BLaER1 (cell line): Measurements from ENCODE around the gene YBX1.
"Not testable (repeated sequence)": the region's sequence is repeated elsewhere in the genome, so short reads cannot be mapped to it uniquely, and the experiment has no call there.

Experiments
- H3K27ac ChIP-seq: shearing (Covaris generic); formaldehyde crosslinking; 2 replicates; pipeline ENCODE4 v1.8.1; 2022
- H3K27me3 ChIP-seq: shearing (Covaris generic); formaldehyde crosslinking; 2 replicates; pipeline ENCODE4 v1.8.1; 2022
- H3K36me3 ChIP-seq: shearing (Covaris generic); formaldehyde crosslinking; 2 replicates; pipeline ENCODE4 v1.8.1; 2022
- H3K4me1 ChIP-seq: shearing (Covaris generic); formaldehyde crosslinking; 2 replicates; pipeline ENCODE4 v1.8.1; 2022
- H3K4me2 ChIP-seq: shearing (Covaris generic); formaldehyde crosslinking; 2 replicates; pipeline ENCODE4 v1.8.1; 2022
- H3K4me3 ChIP-seq: shearing (Covaris generic); formaldehyde crosslinking; 2 replicates; pipeline ENCODE4 v1.8.1; 2022
- H3K9ac ChIP-seq: shearing (Covaris generic); formaldehyde crosslinking; 2 replicates; pipeline ENCODE4 v1.8.1; 2022
- H3K9me3 ChIP-seq: shearing (Covaris generic); formaldehyde crosslinking; 2 replicates; pipeline ENCODE4 v1.8.1; 2022
- H4K20me1 ChIP-seq: shearing (Covaris generic); formaldehyde crosslinking; 2 replicates; pipeline ENCODE4 v1.8.1; 2022
- Cebpa-rat ChIP-seq: shearing (Covaris generic); IDR thresholded peaks from 2 replicates; pipeline ENCODE4 v1.8.1; 2022

The YBX1 gene

GRCh38 chr1:42713293-42713692 lies 31.1 kb downstream of the YBX1 start:
- H3K9me3 ChIP-seq, result peaks cover 53% of the 10 kb centered on the region
- no peak overlapping the region for H3K27ac ChIP-seq
- H3K4me3 ChIP-seq, result no peak overlapping the region
- H3K9ac ChIP-seq, result no peak overlapping the region
- H4K20me1 ChIP-seq, result peaks cover 56% of the 10 kb centered on the region
- H3K4me1 ChIP-seq, result no peaks in the 10 kb centered on the region
- H3K36me3 ChIP-seq, result peaks cover 99% of the 10 kb centered on the region
- TF ChIP-seq Cebpa-rat, result no peak
- no peaks in the 10 kb centered on the region for H3K27me3 ChIP-seq
- H3K4me2 ChIP-seq, result no peak overlapping the region

- not testable (repeated sequence) for H3K4me3 ChIP-seq, H3K4me1 ChIP-seq, H3K27ac ChIP-seq, H3K9ac ChIP-seq, H3K4me2 ChIP-seq, H3K27me3 ChIP-seq
- Histone ChIP-seq H3K9me3 (peaks cover 51% of the 10 kb centered on the region), H3K36me3 (peaks cover 100% of the 10 kb centered on the region), H4K20me1 (peaks cover 50% of the 10 kb centered on the region; the same call in 1 of the 2 replicates)
Measured at GRCh38 chr1:42714441-42714840, 32.2 kb downstream of the YBX1 start.

GRCh38 chr1:42720868-42721267 lies 38.6 kb downstream of the YBX1 start:
- no peak for TF ChIP-seq Cebpa-rat
- no peak overlapping the region for H3K9ac ChIP-seq
- H3K4me1 ChIP-seq, result peaks cover 17% of the 10 kb centered on the region
- H3K4me2 ChIP-seq, result no peak overlapping the region
- no peak overlapping the region for H3K4me3 ChIP-seq
- no peaks in the 10 kb centered on the region for H3K9me3 ChIP-seq
- H4K20me1 ChIP-seq, result peaks cover 10% of the 10 kb centered on the region; the same call in 1 of the 2 replicates
- H3K27ac ChIP-seq, result no peak overlapping the region
- H3K36me3 ChIP-seq, result peaks cover 38% of the 10 kb centered on the region
- H3K27me3 ChIP-seq, result no peaks in the 10 kb centered on the region

GRCh38 chr1:42721926-42722325 lies 39.7 kb downstream of the YBX1 start:
- TF ChIP-seq Cebpa-rat, result no peak
- H3K9me3 ChIP-seq, result no peaks in the 10 kb centered on the region

GRCh38 chr1:42722403-42722802 lies 40.2 kb downstream of the YBX1 start:
- H3K36me3 ChIP-seq, result peaks cover 22% of the 10 kb centered on the region

More at GRCh38 chr1:42721926-42722325, 39.7 kb downstream of the YBX1 start:
- no peaks in the 10 kb centered on the region for H3K27me3 ChIP-seq
- no peak overlapping the region for H3K27ac ChIP-seq
- H3K4me2 ChIP-seq, result peak overlapping the region; percentile 2; the same call in 1 of the 2 replicates
- H3K4me3 ChIP-seq, result no peak overlapping the region
- H3K4me1 ChIP-seq, result peaks cover 17% of the 10 kb centered on the region
- H4K20me1 ChIP-seq, result no peaks in the 10 kb centered on the region
- H3K36me3 ChIP-seq, result peaks cover 27% of the 10 kb centered on the region
- H3K9ac ChIP-seq, result no peak overlapping the region

GRCh38 chr1:42723511-42723910 lies 41.3 kb downstream of the YBX1 start:
- H4K20me1 ChIP-seq, result no peaks in the 10 kb centered on the region
- peaks cover 17% of the 10 kb centered on the region for H3K4me1 ChIP-seq
- H3K9me3 ChIP-seq, result no peaks in the 10 kb centered on the region
- TF ChIP-seq Cebpa-rat, result no peak
- no peak overlapping the region for H3K4me3 ChIP-seq
- H3K9ac ChIP-seq, result no peak overlapping the region
- H3K27me3 ChIP-seq, result no peaks in the 10 kb centered on the region
- peaks cover 11% of the 10 kb centered on the region for H3K36me3 ChIP-seq
- no peak overlapping the region for H3K27ac ChIP-seq
- H3K4me2 ChIP-seq, result no peak overlapping the region

More at GRCh38 chr1:42722403-42722802, 40.2 kb downstream of the YBX1 start:
- H4K20me1 ChIP-seq, H3K9ac ChIP-seq, H3K27me3 ChIP-seq, H3K9me3 ChIP-seq, H3K4me2 ChIP-seq, H3K27ac ChIP-seq, H3K4me3 ChIP-seq: not testable (repeated sequence)
- peaks cover 17% of the 10 kb centered on the region for H3K4me1 ChIP-seq

- not testable (repeated sequence) for H3K9me3 ChIP-seq
Measured at GRCh38 chr1:42725820-42726219, 43.6 kb downstream of the YBX1 start.

GRCh38 chr1:42730002-42730401 lies 47.8 kb downstream of the YBX1 start:
- H3K9ac ChIP-seq, result no peak overlapping the region
- H3K27me3 ChIP-seq, result no peaks in the 10 kb centered on the region
- no peaks in the 10 kb centered on the region for H4K20me1 ChIP-seq
- TF ChIP-seq Cebpa-rat, result no peak
- H3K27ac ChIP-seq, result no peak overlapping the region
- no peak overlapping the region for H3K4me3 ChIP-seq
- peaks cover 10% of the 10 kb centered on the region for H3K4me1 ChIP-seq
- H3K36me3 ChIP-seq, result no peaks in the 10 kb centered on the region
- no peaks in the 10 kb centered on the region for H3K9me3 ChIP-seq
- no peak overlapping the region for H3K4me2 ChIP-seq

More at GRCh38 chr1:42725820-42726219, 43.6 kb downstream of the YBX1 start:
- H3K36me3 ChIP-seq, H3K9ac ChIP-seq, H3K4me2 ChIP-seq, H3K4me3 ChIP-seq, H4K20me1 ChIP-seq, H3K27me3 ChIP-seq, H3K27ac ChIP-seq: not testable (repeated sequence)
- H3K4me1 ChIP-seq, result peaks cover 15% of the 10 kb centered on the region

GRCh38 chr1:42730988-42731387 lies 48.8 kb downstream of the YBX1 start:
- Histone ChIP-seq H3K4me2 (no peak overlapping the region), H4K20me1 (no peaks in the 10 kb centered on the region), H3K27ac (no peak overlapping the region), H3K4me1 (peaks cover 20% of the 10 kb centered on the region), H3K9ac (no peak overlapping the region), H3K9me3 (no peaks in the 10 kb centered on the region), H3K27me3 (no peaks in the 10 kb centered on the region), H3K36me3 (no peaks in the 10 kb centered on the region), H3K4me3 (no peak overlapping the region)
- TF ChIP-seq Cebpa-rat, result no peak

- Histone ChIP-seq H4K20me1 (no peaks in the 10 kb centered on the region), H3K9ac (no peak overlapping the region), H3K27ac (peak overlapping the region; percentile 18; the same call in 1 of the 2 replicates), H3K4me1 (peaks cover 26% of the 10 kb centered on the region), H3K4me2 (peak overlapping the region; percentile 54; the same call in 1 of the 2 replicates), H3K9me3 (no peaks in the 10 kb centered on the region), H3K27me3 (no peaks in the 10 kb centered on the region), H3K4me3 (no peak overlapping the region), H3K36me3 (no peaks in the 10 kb centered on the region)
- no peak for TF ChIP-seq Cebpa-rat
Measured at GRCh38 chr1:42731585-42731984, 49.4 kb downstream of the YBX1 start.

GRCh38 chr1:42732126-42732680 lies 50.0 kb downstream of the YBX1 start:
- Histone ChIP-seq H3K27me3 (no peaks in the 10 kb centered on the region), H3K4me1 (peaks cover 32% of the 10 kb centered on the region), H3K4me3 (no peak overlapping the region), H3K9me3 (no peaks in the 10 kb centered on the region), H3K36me3 (no peaks in the 10 kb centered on the region), H3K4me2 (peak overlapping the region; percentile 54), H3K27ac (peak overlapping the region; percentile 18; the same call in 1 of the 2 replicates), H3K9ac (no peak overlapping the region), H4K20me1 (no peaks in the 10 kb centered on the region)
- no peak for TF ChIP-seq Cebpa-rat
